Prostate gland (tissue), 2 donors: ENCODE results near the gene CYYR1.

Experiments used
- CTCF ChIP-seq, 4 experiments: fragments of 200-600 bp in 2 of 4; fragments of 450-650 bp in 2 of 4; sonication (generic) in 2 of 4; IDR thresholded peaks; 1 replicate in 3 of 4; 2 replicates in 1 of 4; pipeline ENCODE4 v1.5.1; 2016 to 2019; ENCODE audit warnings: antibody characterized with exemption in 4 of 4, mild to moderate bottlenecking in 2 of 4, moderate library complexity in 2 of 4
- POLR2A ChIP-seq: fragments of 450-650 bp; IDR thresholded peaks from one replicate; pipeline ENCODE4 v1.6.1; 2016; ENCODE audit warnings: antibody characterized with exemption, mild to moderate bottlenecking
- POLR2AphosphoS5 ChIP-seq: sonication (generic); formaldehyde crosslinking; IDR thresholded peaks from one replicate; pipeline ENCODE4 v1.6.1; 2017; ENCODE audit warnings: antibody characterized with exemption

DNA sequence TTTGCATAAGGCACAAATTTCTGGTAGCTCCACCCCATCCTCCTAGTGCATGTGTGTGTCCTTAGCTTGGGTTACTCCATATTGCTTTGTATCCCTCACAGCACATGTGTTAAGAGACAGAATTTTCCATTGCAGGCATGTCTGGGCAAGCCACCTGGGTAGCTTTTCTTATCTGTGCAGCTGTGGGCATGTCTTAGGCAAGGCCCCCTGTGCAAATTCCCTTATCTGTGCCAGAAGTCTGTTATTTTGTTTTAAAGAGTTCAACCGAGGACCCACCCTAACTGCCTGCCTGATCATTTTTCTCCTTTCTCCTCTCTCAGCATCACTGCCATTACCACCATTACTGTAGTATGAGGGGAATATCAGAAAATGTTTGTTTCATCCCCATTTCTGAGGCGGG lies 131.9 kb downstream of the CYYR1 start:
- TF ChIP-seq POLR2A (no peak), POLR2AphosphoS5 (no peak), CTCF (IDR thresholded peaks at IDR 0.05) (no peak)
